Mammary epithelial cell (primary cell): ENCODE results near the gene CANX.

Experiments used
- EZH2 ChIP-seq: IDR thresholded peaks from 2 replicates; pipeline ENCODE4 v1.6.1; 2012; ENCODE audit warnings: low read length, inconsistent platforms, borderline replicate concordance
- TF ChIP-seq, protein P1 (sequence below), 2 donors: IDR thresholded peaks in 1 of 2; conservative IDR thresholded peaks in 1 of 2; 2 replicates each; pipeline ENCODE4 v1.5.1; 2011 to 2012; ENCODE audit warnings: inconsistent platforms in 2 of 2, low read length in 2 of 2, mild to moderate bottlenecking in 2 of 2, control low read depth in 1 of 2, low read depth in 1 of 2; ENCODE audit not compliant: insufficient read depth in 1 of 2; ENCODE audit errors: extremely low read depth in 1 of 2

DNA sequence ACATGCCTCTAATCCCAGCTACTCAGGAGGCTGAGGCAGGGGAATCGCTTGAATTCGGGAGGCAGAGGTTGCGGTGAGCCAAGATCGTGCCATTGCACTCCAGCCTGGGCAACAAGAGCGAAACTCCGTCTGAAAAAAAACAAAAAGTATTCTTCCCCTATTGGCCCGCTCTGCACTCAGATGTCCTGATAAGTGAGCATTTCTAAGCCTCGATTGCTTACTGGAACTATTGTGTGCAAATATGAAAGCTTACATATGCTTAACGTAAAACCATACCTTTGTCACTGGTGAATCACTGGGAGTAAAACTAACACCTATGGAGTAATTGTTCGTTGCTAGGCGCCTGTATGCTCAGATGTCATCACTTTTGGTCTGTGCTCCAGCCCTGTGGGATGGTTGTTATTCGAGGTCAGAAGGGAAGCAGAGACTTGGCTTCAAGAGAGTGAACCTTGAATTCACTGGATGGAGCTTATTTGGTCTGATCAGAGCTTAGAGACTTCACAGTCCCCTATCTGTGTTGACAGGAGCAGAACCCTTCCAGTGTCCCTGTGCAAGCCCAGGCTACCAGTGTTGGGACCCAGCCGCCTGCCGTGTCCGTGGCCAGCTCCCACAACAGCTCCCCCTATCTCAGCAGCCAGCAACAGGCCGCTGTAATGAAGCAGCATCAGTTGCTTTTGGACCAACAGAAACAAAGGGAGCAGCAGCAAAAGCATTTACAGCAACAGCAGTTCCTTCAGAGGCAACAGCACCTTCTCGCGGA, 69.7 kb downstream of the CANX start:
- TF ChIP-seq, protein P1, sequence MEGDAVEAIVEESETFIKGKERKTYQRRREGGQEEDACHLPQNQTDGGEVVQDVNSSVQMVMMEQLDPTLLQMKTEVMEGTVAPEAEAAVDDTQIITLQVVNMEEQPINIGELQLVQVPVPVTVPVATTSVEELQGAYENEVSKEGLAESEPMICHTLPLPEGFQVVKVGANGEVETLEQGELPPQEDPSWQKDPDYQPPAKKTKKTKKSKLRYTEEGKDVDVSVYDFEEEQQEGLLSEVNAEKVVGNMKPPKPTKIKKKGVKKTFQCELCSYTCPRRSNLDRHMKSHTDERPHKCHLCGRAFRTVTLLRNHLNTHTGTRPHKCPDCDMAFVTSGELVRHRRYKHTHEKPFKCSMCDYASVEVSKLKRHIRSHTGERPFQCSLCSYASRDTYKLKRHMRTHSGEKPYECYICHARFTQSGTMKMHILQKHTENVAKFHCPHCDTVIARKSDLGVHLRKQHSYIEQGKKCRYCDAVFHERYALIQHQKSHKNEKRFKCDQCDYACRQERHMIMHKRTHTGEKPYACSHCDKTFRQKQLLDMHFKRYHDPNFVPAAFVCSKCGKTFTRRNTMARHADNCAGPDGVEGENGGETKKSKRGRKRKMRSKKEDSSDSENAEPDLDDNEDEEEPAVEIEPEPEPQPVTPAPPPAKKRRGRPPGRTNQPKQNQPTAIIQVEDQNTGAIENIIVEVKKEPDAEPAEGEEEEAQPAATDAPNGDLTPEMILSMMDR (conservative IDR thresholded peaks at IDR 0.05 in 1 of 2, IDR thresholded peaks at IDR 0.05 in 1 of 2; ENCODE audit: extremely low read depth in 1 of 2, insufficient read depth in 1 of 2, low read depth in 1 of 2, low read length in 2 of 2) = no peak
- no peak for TF ChIP-seq EZH2
